ENCODE results near the gene TFEB.

TFEB gene

GRCh38 chr6:41648070-41648585, 87.3 kb downstream of the TFEB start:
- DNase-seq = no peak

DNA sequence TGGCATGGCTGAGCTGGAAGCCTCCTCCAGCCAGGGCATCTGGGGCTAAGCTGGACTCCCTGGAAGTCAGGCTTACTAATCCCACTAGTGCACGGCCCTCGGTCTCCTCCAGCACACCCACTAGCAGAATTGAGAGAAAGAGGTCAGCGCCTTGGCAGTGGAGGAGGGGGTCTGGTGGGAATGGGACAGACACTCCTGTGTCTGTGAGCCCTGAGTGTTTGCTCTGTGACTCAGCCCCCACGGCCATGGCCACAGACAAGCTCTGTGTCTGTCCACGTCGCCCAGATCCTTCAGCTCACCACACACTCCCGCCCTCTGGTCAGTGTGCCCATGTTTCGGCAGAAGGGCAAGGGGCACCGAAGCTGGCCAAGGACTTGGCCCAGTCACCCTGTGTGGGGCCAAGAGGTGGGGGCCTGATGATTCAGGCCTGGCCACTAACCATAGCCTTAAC, 88.3 kb downstream of the TFEB start:
- DNase-seq = no peak

GRCh38 chr6:41646026-41646795, 89.2 kb downstream of the TFEB start:
- DNase-seq = no peak

GRCh38 chr6:41645007-41645618, 90.3 kb downstream of the TFEB start:
- DNase-seq = no peak

DNA sequence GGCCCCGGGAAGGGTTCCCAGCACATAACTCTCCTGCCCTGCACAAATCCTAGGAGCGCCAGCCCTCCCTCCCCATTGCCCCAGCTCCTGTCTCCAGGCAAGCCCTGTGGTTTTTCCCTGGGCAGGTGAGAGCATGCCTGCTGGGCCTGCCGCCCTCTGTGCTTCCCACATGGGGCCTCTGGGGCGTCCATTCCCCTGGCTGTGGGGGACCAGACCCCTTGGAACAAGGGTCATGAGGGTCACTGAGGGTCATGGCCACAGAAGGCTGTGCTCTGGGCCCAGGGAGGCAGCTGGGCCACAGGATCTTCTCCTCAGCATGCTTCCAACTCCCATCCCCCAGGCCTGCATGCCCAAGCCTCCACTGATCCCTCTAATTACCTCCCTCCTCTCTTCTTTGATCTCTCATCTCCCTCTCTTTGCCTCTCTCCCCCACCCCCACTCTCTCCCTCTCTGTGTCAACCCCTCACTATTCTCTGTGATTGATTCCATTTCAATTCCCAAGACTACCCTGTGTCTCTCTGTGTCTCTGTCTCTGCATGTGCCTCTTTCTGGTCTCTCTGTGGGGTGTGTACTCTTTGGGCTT, 91.0 kb downstream of the TFEB start:
- no peak for DNase-seq

GRCh38 chr6:41643899-41644269, 91.5 kb downstream of the TFEB start:
- no peak for DNase-seq

GRCh38 chr6:41642960-41643898, 92.2 kb downstream of the TFEB start:
- no peak for DNase-seq

GRCh38 chr6:41642090-41642959, 93.1 kb downstream of the TFEB start:
- DNase-seq = no peak

GRCh38 chr6:41641352-41641925, 94.0 kb downstream of the TFEB start:
- DNase-seq = no peak

DNA sequence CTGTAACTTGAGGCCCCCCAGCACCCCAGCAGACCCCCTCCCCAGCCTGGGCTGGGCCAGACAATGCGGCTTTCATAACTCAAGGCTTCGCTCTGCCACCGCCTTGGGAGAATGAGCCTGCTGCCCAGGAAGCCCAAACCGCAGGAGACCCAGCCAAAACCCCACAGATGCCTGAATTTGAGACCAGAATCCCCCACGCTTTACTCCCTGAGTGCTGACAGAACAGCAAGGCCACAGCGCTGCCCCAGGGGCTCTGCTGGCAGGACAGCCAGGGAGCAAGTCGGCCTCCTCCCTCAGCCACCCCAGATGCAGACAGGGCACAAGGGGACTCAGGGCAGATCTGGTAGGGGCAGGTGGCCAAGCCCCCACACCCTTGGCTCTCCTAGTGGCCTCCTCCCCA, 95.0 kb downstream of the TFEB start:
- DNase-seq = no peak

GRCh38 chr6:41639809-41640371, 95.5 kb downstream of the TFEB start:
- DNase-seq = no peak

GRCh38 chr6:41638935-41639808, 96.2 kb downstream of the TFEB start:
- no peak for DNase-seq

- no peak for DNase-seq
These were observed 97.1 kb downstream of the TFEB start, which contains the start of gene MDFI for GRCh38 chr6:41638002-41638934. MDFI (plus strand) TSS chr6:41638468; CDS start chr6:41638750, 282 bp downstream.

DNA sequence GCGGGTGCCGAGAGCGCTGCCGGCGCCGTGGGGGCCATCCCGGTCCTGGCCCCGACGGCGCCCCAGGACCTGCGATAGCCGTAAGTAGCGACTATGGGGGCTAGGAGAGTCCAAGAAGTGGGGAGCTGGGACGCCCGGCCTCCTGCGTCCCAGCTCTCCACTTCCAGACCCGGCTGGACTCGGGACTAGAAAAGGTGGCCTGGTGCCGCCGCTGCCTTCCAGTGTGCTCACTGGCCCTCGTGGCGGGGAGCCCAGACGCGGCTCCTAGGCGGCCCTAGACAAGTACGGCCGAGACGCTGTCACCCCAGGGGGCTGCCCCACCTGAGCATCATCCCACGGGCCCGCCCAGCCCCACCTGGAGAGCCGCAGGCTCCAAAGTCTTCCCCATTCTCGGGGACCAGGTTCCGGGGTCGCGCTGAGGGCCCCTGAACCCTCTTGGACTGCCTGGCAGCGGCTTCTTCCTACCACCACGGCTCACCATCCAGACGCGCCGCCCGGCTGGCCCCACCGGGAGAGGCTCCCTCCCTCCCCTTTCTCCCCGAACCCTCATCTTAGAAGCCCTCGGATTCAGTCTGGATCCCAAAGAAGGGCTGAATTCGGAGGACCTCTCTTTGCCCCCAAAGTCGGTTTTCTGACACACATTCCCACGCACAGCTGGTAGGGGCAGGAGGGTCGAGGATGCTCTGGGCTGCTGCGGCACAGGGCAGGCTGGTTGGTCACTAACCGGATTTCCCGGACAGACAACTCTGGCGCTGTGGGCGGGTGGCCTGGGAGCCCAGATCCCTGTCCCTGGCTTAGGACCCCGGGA, 98.0 kb downstream of the TFEB start:
- DNase-seq = no peak

DNA sequence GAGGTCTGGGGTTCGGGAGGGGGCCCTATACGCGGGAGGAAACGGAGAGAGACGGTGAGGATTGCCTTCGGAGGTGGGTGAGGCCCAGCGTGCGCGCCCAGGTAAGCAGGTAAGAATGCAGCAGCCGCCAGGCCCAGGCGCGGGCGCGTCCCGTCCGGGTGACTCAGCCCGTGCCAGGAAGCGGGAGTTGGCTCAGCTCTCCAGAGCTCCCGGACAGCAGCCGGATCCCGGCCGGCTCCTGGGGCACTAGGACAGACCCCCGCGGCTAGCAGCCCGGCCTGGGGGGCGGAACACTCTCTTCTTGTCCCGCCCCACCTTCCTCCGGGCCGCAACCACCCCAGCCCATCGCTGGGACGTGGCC, 98.6 kb downstream of the TFEB start:
- DNase-seq = no peak

DNA sequence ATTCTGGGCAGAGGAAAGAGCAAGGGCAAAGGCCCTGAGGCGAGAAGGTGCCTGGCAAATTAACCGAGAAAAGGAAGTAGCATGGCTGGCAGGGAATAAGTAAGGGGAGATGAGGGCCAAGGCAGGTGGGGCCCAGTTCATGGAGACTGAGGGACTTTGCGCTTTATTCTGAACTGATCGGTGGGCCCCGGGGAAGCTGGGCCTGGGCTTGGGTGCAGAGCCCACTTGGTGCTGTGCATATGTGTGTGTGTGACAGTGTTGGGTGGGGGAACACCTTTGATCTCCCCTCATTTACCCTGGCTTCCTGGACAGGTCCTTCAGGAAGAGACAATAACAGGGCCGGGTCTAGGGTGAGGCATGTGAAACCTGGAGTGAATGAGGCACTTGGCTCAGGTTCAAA, 100.0 kb downstream of the TFEB start:
- DNase-seq = no peak

- DNase-seq = no peak
These were observed 100.8 kb downstream of the TFEB start for GRCh38 chr6:41634657-41635056.
